ENCODE measurements around the gene PIGV.
"Not testable (repeated sequence)": the region's sequence is repeated elsewhere in the genome, so short reads cannot be mapped to it uniquely, and the experiment has no call there.

The PIGV gene

GRCh38 chr1:26828411-26828991, 40.8 kb downstream of the PIGV start:
- DNase-seq (ENCODE audit: low read depth) = no peak
- H3K4me3 ChIP-seq (ENCODE audit: low read depth, low read length) = no peak overlapping the region

GRCh38 chr1:26829184-26829911, 41.6 kb downstream of the PIGV start:
- no peak overlapping the region for H3K4me3 ChIP-seq (ENCODE audit: low read depth, low read length)
- no peak for DNase-seq (ENCODE audit: low read depth)

- H3K4me3 ChIP-seq (ENCODE audit: low read depth, low read length) = no peak overlapping the region
- no peak for DNase-seq (ENCODE audit: low read depth)
These were observed 43.3 kb downstream of the PIGV start for GRCh38 chr1:26831059-26831458.

GRCh38 chr1:26831546-26832248, 43.9 kb downstream of the PIGV start:
- no peak overlapping the region for H3K4me3 ChIP-seq (ENCODE audit: low read depth, low read length)
- no peak for DNase-seq (ENCODE audit: low read depth)

GRCh38 chr1:26832249-26832960, 44.7 kb downstream of the PIGV start:
- no peak overlapping the region for H3K4me3 ChIP-seq (ENCODE audit: low read depth, low read length)
- no peak for DNase-seq (ENCODE audit: low read depth)

- no peak overlapping the region for H3K4me3 ChIP-seq (ENCODE audit: low read depth, low read length)
- no peak for DNase-seq (ENCODE audit: low read depth)
These were observed 46.0 kb downstream of the PIGV start for GRCh38 chr1:26833432-26834405.

- DNase-seq (ENCODE audit: low read depth); H3K4me3 ChIP-seq (ENCODE audit: low read depth, low read length): not testable (repeated sequence)
These were observed 49.9 kb downstream of the PIGV start for GRCh38 chr1:26837665-26838064.

- H3K4me3 ChIP-seq (ENCODE audit: low read depth, low read length) = no peak overlapping the region
- no peak for DNase-seq (ENCODE audit: low read depth)
These were observed 51.0 kb downstream of the PIGV start for GRCh38 chr1:26838474-26839338.

GRCh38 chr1:26839339-26839722, 51.6 kb downstream of the PIGV start:
- DNase-seq (ENCODE audit: low read depth) = no peak
- H3K4me3 ChIP-seq (ENCODE audit: low read depth, low read length) = no peak overlapping the region

- no peak for DNase-seq (ENCODE audit: low read depth)
These were observed 52.0 kb downstream of the PIGV start for GRCh38 chr1:26839779-26840178.

GRCh38 chr1:26844424-26845196, 56.9 kb downstream of the PIGV start:
- no peak for DNase-seq (ENCODE audit: low read depth)
- H3K4me3 ChIP-seq (ENCODE audit: low read depth, low read length) = no peak overlapping the region

More at GRCh38 chr1:26839779-26840178, 52.0 kb downstream of the PIGV start:
- no peak overlapping the region for H3K4me3 ChIP-seq (ENCODE audit: low read depth, low read length)

- not testable (repeated sequence) for H3K4me3 ChIP-seq (ENCODE audit: low read depth, low read length); DNase-seq (ENCODE audit: low read depth)
These were observed 60.1 kb downstream of the PIGV start for GRCh38 chr1:26847826-26848225.

Data from skeletal muscle cell (primary cell).